Fibroblast of villous mesenchyme (primary cell): ENCODE measurements around the gene SHISA6. TPM values are rescaled to one million over a fixed set of nuclear protein-coding genes. Genes with fewer than 3 reads are reported as not detected.

Experiments used
- DNase-seq: peaks from one replicate; pipeline ENCODE4 v3.0.0-alpha.2; 2010; ENCODE audit warnings: low read depth
- H3K4me3 ChIP-seq: 2 replicates; pipeline ENCODE4 v1.5.1; 2011; ENCODE audit warnings: low read depth, mild to moderate bottlenecking, low read length
- CTCF ChIP-seq: IDR thresholded peaks from 2 replicates; pipeline ENCODE4 v1.5.1; 2012; ENCODE audit warnings: low read depth, mild to moderate bottlenecking, low read length; ENCODE audit not compliant: insufficient read depth
- total RNA-seq: library from RNA; depleted of rRNA; stranded (reverse); fragments of >200 nt; gene quantifications from 2 replicates; pipeline ENCODE4 v1.2.3, GENCODE V29; 2012

Gene SHISA6
- total RNA-seq, 1 donor: not detected

DNA sequence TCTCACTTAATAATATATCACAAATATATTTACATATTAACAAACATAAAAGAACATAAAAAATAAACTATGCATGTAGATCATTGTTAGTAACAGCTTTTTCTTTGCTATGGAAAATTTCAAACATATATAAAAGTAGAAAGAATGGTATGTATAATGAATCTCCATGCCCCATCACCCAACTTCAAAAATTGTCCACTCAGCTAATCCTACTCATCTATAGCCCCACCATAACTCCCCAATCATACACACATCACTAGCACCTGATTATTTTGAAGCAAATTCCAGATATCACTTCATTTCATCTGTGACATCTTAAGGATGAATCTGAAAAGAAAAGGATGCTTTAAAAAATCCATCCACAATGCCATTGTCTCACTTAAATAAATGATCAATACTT is 46.8 kb downstream of the SHISA6 start:
- no peak for TF ChIP-seq CTCF
- no peak overlapping the region for H3K4me3 ChIP-seq
- DNase-seq: no peak

DNA sequence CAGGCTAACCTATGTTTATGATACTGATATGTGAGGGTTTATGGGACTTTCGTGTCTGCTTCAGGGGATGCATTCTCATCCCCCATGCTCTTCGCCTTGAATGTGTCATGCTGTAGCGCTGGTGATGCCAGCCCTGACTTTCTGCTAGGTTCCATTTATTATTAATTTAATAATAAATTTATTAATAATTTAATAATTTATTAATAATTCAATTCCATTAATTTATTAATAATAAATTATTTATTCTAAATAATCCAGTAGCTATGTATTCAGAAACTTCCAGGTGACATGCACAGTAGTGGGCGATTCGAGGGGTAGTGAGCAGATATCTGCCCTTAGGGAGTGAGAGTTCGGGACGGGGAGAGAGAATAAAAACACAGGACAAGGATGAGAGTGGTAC is 49.8 kb downstream of the SHISA6 start:
- DNase-seq: no peak
- no peak for TF ChIP-seq CTCF
- H3K4me3 ChIP-seq: no peak overlapping the region

GRCh38 chr17:11292491-11292890 is 51.5 kb downstream of the SHISA6 start:
- no peak for TF ChIP-seq CTCF
- no peak overlapping the region for H3K4me3 ChIP-seq
- DNase-seq: no peak

GRCh38 chr17:11293480-11293879 is 52.5 kb downstream of the SHISA6 start:
- no peak for TF ChIP-seq CTCF
- H3K4me3 ChIP-seq: no peak overlapping the region
- DNase-seq: no peak

DNA sequence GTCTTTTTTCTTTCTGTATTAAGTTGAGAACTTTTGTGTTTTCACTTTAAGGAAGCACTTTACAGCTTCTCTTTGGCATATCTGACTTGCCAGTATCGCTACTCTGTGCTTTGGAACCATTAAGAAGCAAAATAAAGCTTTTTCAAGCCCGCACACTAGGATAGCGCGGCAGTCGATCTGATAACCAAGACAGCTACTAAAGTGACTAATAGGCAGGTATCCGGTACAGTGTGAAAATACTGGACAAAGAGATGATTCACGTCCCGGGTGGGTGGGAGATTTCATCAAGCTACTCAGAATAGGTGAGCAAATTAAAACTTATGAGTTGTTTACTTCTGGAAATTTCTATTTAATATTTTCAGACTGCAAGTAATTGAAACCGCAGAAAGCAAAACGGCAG is 53.8 kb downstream of the SHISA6 start:
- H3K4me3 ChIP-seq: no peak overlapping the region
- no peak for DNase-seq
- TF ChIP-seq CTCF: no peak

DNA sequence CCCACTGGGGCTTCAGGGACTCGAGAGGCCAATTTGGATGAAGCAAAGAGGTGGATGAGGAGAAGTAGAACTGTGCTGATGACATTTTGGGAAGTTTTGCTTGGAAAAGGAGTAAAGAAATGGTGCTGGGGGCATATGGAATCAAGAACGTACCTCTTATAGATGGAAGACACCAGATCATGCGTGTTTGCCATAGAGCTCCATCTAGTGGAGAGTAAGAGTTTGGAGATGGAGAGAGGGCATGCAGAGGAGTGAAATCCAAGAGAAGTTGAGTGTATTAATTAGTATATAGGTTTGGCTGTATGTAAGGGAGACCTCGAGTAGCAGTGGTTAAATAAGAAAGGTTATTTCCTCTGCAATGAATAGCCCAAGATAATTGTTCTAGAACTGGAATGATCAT is 56.0 kb downstream of the SHISA6 start:
- DNase-seq: no peak
- TF ChIP-seq CTCF: no peak
- H3K4me3 ChIP-seq: no peak overlapping the region

- H3K4me3 ChIP-seq: no peak overlapping the region
- no peak for TF ChIP-seq CTCF
- no peak for DNase-seq
Measured at GRCh38 chr17:11298401-11298800, 57.4 kb downstream of the SHISA6 start.
